WTC11 (cell line): ENCODE data around the gene LCN12. TPM values are rescaled to one million over a fixed set of nuclear protein-coding genes. Genes with fewer than 3 reads are reported as not detected.

ENCODE experiments used
- ATAC-seq: fragments of 200-7000 bp; cut with Tn5 transposase; 2 replicates; pipeline ENCODE4 v1.10.0; 2021; ENCODE audit warnings: mild to moderate bottlenecking, moderate library complexity
- CTCF ChIA-PET: fragments of 300-600 bp; sonication (Branson Sonifier 250); formaldehyde crosslinking; loops from one replicate; lab custom pipeline; 2021; ENCODE audit warnings: antibody characterized with exemption; lab: Charles Lee
- POLR2A ChIA-PET: fragments of 350-600 bp; sonication (Branson Sonifier 250); formaldehyde crosslinking; loops from one replicate; lab custom pipeline; 2021; ENCODE audit warnings: antibody characterized with exemption; lab: Charles Lee
- DNase-seq: peaks from one replicate; pipeline ENCODE4 v3.0.0; 2021; ENCODE audit warnings: low spot score
- H3K27ac Mint-ChIP-seq: 2 replicates; pipeline ENCODE4 v1.8.0; 2021; ENCODE audit warnings: mixed read lengths
- H3K27me3 Mint-ChIP-seq: 2 replicates; pipeline ENCODE4 v1.8.0; 2021; ENCODE audit warnings: low read depth, mild to moderate bottlenecking, moderate library complexity, mixed read lengths
- H3K36me3 Mint-ChIP-seq: 2 replicates; pipeline ENCODE4 v1.8.0; 2021; ENCODE audit warnings: mixed read lengths
- H3K4me1 Mint-ChIP-seq: 2 replicates; pipeline ENCODE4 v1.8.0; 2022; ENCODE audit warnings: mixed read lengths
- H3K4me3 Mint-ChIP-seq: 2 replicates; pipeline ENCODE4 v1.8.0; 2021; ENCODE audit warnings: mild to moderate bottlenecking, moderate library complexity, mixed read lengths
- H3K9me3 Mint-ChIP-seq: 2 replicates; pipeline ENCODE4 v1.8.0; 2021; ENCODE audit warnings: mixed read lengths
- ARID4B ChIP-seq: sonication (generic); formaldehyde crosslinking; IDR thresholded peaks from 2 replicates; pipeline ENCODE4 v1.8.0; 2023; ENCODE audit warnings: missing genetic modification reagents, mild to moderate bottlenecking, borderline replicate concordance
- EMX1 ChIP-seq: fragments of 250-450 bp; sonication (Bioruptor Pico); IDR thresholded peaks from 2 replicates; pipeline ENCODE4 v1.8.0; 2021; ENCODE audit warnings: mild to moderate bottlenecking
- FOXK1 ChIP-seq: sonication (generic); formaldehyde crosslinking; IDR thresholded peaks from 2 replicates; pipeline ENCODE4 v1.8.0; 2022; ENCODE audit warnings: mild to moderate bottlenecking, moderate library complexity, missing genetic modification reagents
- GABPB1 ChIP-seq: sonication (generic); formaldehyde crosslinking; IDR thresholded peaks from 2 replicates; pipeline ENCODE4 v1.8.1; 2023; ENCODE audit warnings: mild to moderate bottlenecking, missing genetic modification reagents
- GRHL2 ChIP-seq: fragments of 250-450 bp; sonication (Bioruptor Pico); IDR thresholded peaks from 2 replicates; pipeline ENCODE4 v1.8.0; 2022; ENCODE audit warnings: mild to moderate bottlenecking, moderate library complexity; ENCODE audit not compliant: insufficient replicate concordance, severe bottlenecking
- GTF2I ChIP-seq: fragments of 250-450 bp; sonication (Bioruptor Pico); conservative IDR thresholded peaks from 2 replicates; pipeline ENCODE4 v1.4.0; 2021; ENCODE audit warnings: mild to moderate bottlenecking
- HMGXB4 ChIP-seq: sonication (generic); formaldehyde crosslinking; IDR thresholded peaks from 2 replicates; pipeline ENCODE4 v1.8.1; 2023; ENCODE audit warnings: mild to moderate bottlenecking, moderate library complexity, missing genetic modification reagents
- IRF2 ChIP-seq: sonication (generic); formaldehyde crosslinking; IDR thresholded peaks from 2 replicates; pipeline ENCODE4 v1.8.0; 2022; ENCODE audit warnings: low read depth, missing genetic modification reagents, borderline replicate concordance
- MAX ChIP-seq: sonication (generic); formaldehyde crosslinking; IDR thresholded peaks from 2 replicates; pipeline ENCODE4 v1.8.0; 2022; ENCODE audit warnings: mild to moderate bottlenecking, missing genetic modification reagents
- RELA ChIP-seq: sonication (generic); formaldehyde crosslinking; IDR thresholded peaks from 2 replicates; pipeline ENCODE4 v1.8.1; 2022; ENCODE audit warnings: missing genetic modification reagents, mild to moderate bottlenecking, borderline replicate concordance
- RORB ChIP-seq: fragments of 250-450 bp; sonication (Bioruptor Pico); IDR thresholded peaks from 2 replicates; pipeline ENCODE4 v1.9.0; 2021; ENCODE audit warnings: mild to moderate bottlenecking
- TP53 ChIP-seq: sonication (generic); formaldehyde crosslinking; IDR thresholded peaks from 2 replicates; pipeline ENCODE4 v1.8.1; 2023; ENCODE audit warnings: mild to moderate bottlenecking, missing genetic modification reagents
- ZNF263 ChIP-seq: sonication (generic); formaldehyde crosslinking; IDR thresholded peaks from 2 replicates; pipeline ENCODE4 v1.8.1; 2022; ENCODE audit warnings: low read depth, mild to moderate bottlenecking, moderate library complexity, missing genetic modification reagents
- ZNF416 ChIP-seq: fragments of 250-450 bp; sonication (Bioruptor Pico); IDR thresholded peaks from 2 replicates; pipeline ENCODE4 v1.9.0; 2021; ENCODE audit warnings: mild to moderate bottlenecking, inconsistent platforms
- ZNF423 ChIP-seq: fragments of 250-450 bp; sonication (Bioruptor Pico); IDR thresholded peaks from 2 replicates; pipeline ENCODE4 v2.1.2; 2022; ENCODE audit warnings: mild to moderate bottlenecking, moderate library complexity
- total RNA-seq: library from RNA; stranded (reverse); gene quantifications from 3 replicates; pipeline ENCODE4 v1.2.3, GENCODE V29; 2021
- TF ChIP-seq, protein P1 (sequence below): sonication (generic); formaldehyde crosslinking; IDR thresholded peaks from 2 replicates; pipeline ENCODE4 v1.8.0; 2022; ENCODE audit warnings: mild to moderate bottlenecking, missing genetic modification reagents
- TF ChIP-seq, protein P2 (sequence below): sonication (generic); formaldehyde crosslinking; IDR thresholded peaks from 2 replicates; pipeline ENCODE4 v1.8.1; 2023; ENCODE audit warnings: mild to moderate bottlenecking, missing genetic modification reagents, borderline replicate concordance
- TF ChIP-seq, protein P3 (sequence below): sonication (generic); formaldehyde crosslinking; IDR thresholded peaks from 2 replicates; pipeline ENCODE4 v1.8.1; 2022; ENCODE audit warnings: low read depth, missing genetic modification reagents, borderline replicate concordance
- TF ChIP-seq, protein P4 (sequence below): fragments of 250-450 bp; sonication (Bioruptor Pico); IDR thresholded peaks from 2 replicates; pipeline ENCODE4 v1.9.0; 2021; ENCODE audit warnings: mild to moderate bottlenecking
- TF ChIP-seq, protein P5 (sequence below): sonication (generic); formaldehyde crosslinking; IDR thresholded peaks from 2 replicates; pipeline ENCODE4 v1.8.1; 2023; ENCODE audit warnings: mild to moderate bottlenecking, missing genetic modification reagents, moderate library complexity
- TF ChIP-seq, protein P6 (sequence below): fragments of 250-450 bp; sonication (Bioruptor Pico); IDR thresholded peaks from 2 replicates; pipeline ENCODE4 v1.8.0; 2021; ENCODE audit warnings: mild to moderate bottlenecking

Gene LCN12
- total RNA-seq, 1 experiment from 2014 or later, result 1.9 TPM

GRCh38 chr9:136972335-136972734 is 20.3 kb downstream of the LCN12 start:
- Mint-ChIP-seq H3K4me1 (peaks cover under 1% of the 10 kb centered on the region; the same call in 1 of the 2 replicates), H3K27me3 (peaks cover under 1% of the 10 kb centered on the region; the same call in 1 of the 2 replicates), H3K36me3 (no peaks in the 10 kb centered on the region), H3K4me3 (no peak overlapping the region), H3K9me3 (no peaks in the 10 kb centered on the region), H3K27ac (no peak overlapping the region)
- POLR2A ChIA-PET, result no interaction called here
- ATAC-seq, result no peak
- TF ChIP-seq ZNF416 (no peak), RORB (CRISPR knock-in tag) (no peak), IRF2 (no peak), HMGXB4 (no peak), ZNF263 (CRISPR knock-in tag) (no peak), GTF2I (no peak), MAX (CRISPR knock-in tag) (no peak), RELA (CRISPR knock-in tag) (no peak), GRHL2 (CRISPR knock-in tag) (no peak), ZNF423 (CRISPR knock-in tag) (no peak), FOXK1 (CRISPR knock-in tag) (no peak)
- TF ChIP-seq, protein P1, sequence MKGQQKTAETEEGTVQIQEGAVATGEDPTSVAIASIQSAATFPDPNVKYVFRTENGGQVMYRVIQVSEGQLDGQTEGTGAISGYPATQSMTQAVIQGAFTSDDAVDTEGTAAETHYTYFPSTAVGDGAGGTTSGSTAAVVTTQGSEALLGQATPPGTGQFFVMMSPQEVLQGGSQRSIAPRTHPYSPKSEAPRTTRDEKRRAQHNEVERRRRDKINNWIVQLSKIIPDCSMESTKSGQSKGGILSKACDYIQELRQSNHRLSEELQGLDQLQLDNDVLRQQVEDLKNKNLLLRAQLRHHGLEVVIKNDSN (CRISPR knock-in tag), result no peak
- TF ChIP-seq, protein P2, sequence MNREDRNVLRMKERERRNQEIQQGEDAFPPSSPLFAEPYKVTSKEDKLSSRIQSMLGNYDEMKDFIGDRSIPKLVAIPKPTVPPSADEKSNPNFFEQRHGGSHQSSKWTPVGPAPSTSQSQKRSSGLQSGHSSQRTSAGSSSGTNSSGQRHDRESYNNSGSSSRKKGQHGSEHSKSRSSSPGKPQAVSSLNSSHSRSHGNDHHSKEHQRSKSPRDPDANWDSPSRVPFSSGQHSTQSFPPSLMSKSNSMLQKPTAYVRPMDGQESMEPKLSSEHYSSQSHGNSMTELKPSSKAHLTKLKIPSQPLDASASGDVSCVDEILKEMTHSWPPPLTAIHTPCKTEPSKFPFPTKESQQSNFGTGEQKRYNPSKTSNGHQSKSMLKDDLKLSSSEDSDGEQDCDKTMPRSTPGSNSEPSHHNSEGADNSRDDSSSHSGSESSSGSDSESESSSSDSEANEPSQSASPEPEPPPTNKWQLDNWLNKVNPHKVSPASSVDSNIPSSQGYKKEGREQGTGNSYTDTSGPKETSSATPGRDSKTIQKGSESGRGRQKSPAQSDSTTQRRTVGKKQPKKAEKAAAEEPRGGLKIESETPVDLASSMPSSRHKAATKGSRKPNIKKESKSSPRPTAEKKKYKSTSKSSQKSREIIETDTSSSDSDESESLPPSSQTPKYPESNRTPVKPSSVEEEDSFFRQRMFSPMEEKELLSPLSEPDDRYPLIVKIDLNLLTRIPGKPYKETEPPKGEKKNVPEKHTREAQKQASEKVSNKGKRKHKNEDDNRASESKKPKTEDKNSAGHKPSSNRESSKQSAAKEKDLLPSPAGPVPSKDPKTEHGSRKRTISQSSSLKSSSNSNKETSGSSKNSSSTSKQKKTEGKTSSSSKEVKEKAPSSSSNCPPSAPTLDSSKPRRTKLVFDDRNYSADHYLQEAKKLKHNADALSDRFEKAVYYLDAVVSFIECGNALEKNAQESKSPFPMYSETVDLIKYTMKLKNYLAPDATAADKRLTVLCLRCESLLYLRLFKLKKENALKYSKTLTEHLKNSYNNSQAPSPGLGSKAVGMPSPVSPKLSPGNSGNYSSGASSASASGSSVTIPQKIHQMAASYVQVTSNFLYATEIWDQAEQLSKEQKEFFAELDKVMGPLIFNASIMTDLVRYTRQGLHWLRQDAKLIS (CRISPR knock-in tag), result no peak
- TF ChIP-seq, protein P3, sequence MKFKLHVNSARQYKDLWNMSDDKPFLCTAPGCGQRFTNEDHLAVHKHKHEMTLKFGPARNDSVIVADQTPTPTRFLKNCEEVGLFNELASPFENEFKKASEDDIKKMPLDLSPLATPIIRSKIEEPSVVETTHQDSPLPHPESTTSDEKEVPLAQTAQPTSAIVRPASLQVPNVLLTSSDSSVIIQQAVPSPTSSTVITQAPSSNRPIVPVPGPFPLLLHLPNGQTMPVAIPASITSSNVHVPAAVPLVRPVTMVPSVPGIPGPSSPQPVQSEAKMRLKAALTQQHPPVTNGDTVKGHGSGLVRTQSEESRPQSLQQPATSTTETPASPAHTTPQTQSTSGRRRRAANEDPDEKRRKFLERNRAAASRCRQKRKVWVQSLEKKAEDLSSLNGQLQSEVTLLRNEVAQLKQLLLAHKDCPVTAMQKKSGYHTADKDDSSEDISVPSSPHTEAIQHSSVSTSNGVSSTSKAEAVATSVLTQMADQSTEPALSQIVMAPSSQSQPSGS (CRISPR knock-in tag), result no peak
- TF ChIP-seq, protein P4, sequence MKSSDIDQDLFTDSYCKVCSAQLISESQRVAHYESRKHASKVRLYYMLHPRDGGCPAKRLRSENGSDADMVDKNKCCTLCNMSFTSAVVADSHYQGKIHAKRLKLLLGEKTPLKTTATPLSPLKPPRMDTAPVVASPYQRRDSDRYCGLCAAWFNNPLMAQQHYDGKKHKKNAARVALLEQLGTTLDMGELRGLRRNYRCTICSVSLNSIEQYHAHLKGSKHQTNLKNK (CRISPR knock-in tag), result no peak
- DNase-seq, result no peak
- CTCF ChIA-PET, result interaction anchor here (2.1 to 3.1 kb wide), 2 partner anchors 24 to 57 kb away, joined by 6 to 17 read pairs; no protein-coding TSS in a partner anchor

DNA sequence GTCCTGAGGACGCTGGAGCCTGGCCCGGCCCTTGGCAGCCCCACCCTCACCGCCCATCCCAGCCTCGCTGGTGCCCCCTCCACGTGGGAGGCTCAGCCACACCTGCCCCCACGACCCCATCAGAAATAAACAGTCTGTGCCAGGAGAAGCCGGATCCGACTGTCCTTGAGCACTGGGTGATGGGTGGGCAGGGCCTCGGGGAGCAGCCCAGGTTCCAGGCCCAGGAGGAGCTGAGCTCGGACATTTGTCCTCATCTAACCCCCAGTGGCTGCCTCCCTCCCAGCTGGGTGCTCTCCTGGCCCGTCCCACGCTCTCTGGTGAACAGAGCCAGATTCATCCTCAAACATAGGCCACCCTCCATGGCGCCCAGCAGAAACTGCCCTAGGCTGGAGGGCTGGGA is 20.7 kb downstream of the LCN12 start:
- Mint-ChIP-seq H3K9me3 (no peaks in the 10 kb centered on the region), H3K36me3 (no peaks in the 10 kb centered on the region), H3K4me3 (no peak overlapping the region), H3K27ac (no peak overlapping the region), H3K4me1 (peaks cover 3% of the 10 kb centered on the region; the same call in 1 of the 2 replicates), H3K27me3 (peaks cover 3% of the 10 kb centered on the region; the same call in 1 of the 2 replicates)
- DNase-seq (no peak), ATAC-seq (no peak)
- POLR2A ChIA-PET, result no interaction called here
- CTCF ChIA-PET, result interaction anchor here (0.6 to 3.1 kb wide), 3 partner anchors 25 to 190 kb away, joined by 4 to 17 read pairs (median 6); no protein-coding TSS in a partner anchor
- TF ChIP-seq, protein P5, sequence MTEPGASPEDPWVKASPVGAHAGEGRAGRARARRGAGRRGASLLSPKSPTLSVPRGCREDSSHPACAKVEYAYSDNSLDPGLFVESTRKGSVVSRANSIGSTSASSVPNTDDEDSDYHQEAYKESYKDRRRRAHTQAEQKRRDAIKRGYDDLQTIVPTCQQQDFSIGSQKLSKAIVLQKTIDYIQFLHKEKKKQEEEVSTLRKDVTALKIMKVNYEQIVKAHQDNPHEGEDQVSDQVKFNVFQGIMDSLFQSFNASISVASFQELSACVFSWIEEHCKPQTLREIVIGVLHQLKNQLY (CRISPR knock-in tag), result no peak
- TF ChIP-seq GRHL2 (CRISPR knock-in tag) (no peak), GABPB1 (CRISPR knock-in tag) (no peak), ARID4B (CRISPR knock-in tag) (no peak), EMX1 (CRISPR knock-in tag) (no peak), TP53 (no peak)
- TF ChIP-seq, protein P6, sequence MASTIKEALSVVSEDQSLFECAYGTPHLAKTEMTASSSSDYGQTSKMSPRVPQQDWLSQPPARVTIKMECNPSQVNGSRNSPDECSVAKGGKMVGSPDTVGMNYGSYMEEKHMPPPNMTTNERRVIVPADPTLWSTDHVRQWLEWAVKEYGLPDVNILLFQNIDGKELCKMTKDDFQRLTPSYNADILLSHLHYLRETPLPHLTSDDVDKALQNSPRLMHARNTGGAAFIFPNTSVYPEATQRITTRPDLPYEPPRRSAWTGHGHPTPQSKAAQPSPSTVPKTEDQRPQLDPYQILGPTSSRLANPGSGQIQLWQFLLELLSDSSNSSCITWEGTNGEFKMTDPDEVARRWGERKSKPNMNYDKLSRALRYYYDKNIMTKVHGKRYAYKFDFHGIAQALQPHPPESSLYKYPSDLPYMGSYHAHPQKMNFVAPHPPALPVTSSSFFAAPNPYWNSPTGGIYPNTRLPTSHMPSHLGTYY (CRISPR knock-in tag), result no peak
